WTC11 (cell line): ENCODE results near the gene ASCL2.

Experiments
- CREB1 ChIP-seq: sonication (generic); formaldehyde crosslinking; IDR thresholded peaks from 2 replicates; pipeline ENCODE4 v1.8.0; 2023; ENCODE audit warnings: mild to moderate bottlenecking, missing genetic modification reagents
- FOXP1 ChIP-seq: sonication (generic); formaldehyde crosslinking; IDR thresholded peaks from 2 replicates; pipeline ENCODE4 v1.8.0; 2022; ENCODE audit warnings: missing genetic modification reagents, mild to moderate bottlenecking, moderate library complexity, borderline replicate concordance
- GABPB1 ChIP-seq: sonication (generic); formaldehyde crosslinking; IDR thresholded peaks from 2 replicates; pipeline ENCODE4 v1.8.1; 2023; ENCODE audit warnings: mild to moderate bottlenecking, missing genetic modification reagents
- JAZF1 ChIP-seq: fragments of 250-450 bp; sonication (Bioruptor Pico); IDR thresholded peaks from 2 replicates; pipeline ENCODE4 v1.9.0; 2021; ENCODE audit warnings: moderate library complexity, mild to moderate bottlenecking, inconsistent platforms
- NR1H2 ChIP-seq: sonication (generic); formaldehyde crosslinking; IDR thresholded peaks from 2 replicates; pipeline ENCODE4 v1.9.0; 2021; ENCODE audit warnings: mild to moderate bottlenecking, moderate library complexity, missing genetic modification reagents
- RELA ChIP-seq: sonication (generic); formaldehyde crosslinking; IDR thresholded peaks from 2 replicates; pipeline ENCODE4 v1.8.1; 2022; ENCODE audit warnings: missing genetic modification reagents, mild to moderate bottlenecking, borderline replicate concordance
- TEAD4 ChIP-seq: sonication (generic); formaldehyde crosslinking; IDR thresholded peaks from 2 replicates; pipeline ENCODE4 v1.8.0; 2022; ENCODE audit warnings: mild to moderate bottlenecking, missing genetic modification reagents
- TF ChIP-seq, protein P1 (sequence below): sonication (generic); formaldehyde crosslinking; IDR thresholded peaks from 2 replicates; pipeline ENCODE4 v1.8.1; 2023; ENCODE audit warnings: mild to moderate bottlenecking, missing genetic modification reagents, moderate library complexity
- TF ChIP-seq, protein P2 (sequence below): fragments of 200-600 bp; IDR thresholded peaks from 2 replicates; pipeline ENCODE4 v1.8.0; 2022; ENCODE audit warnings: antibody characterized with exemption
- TF ChIP-seq, protein P3 (sequence below): sonication (generic); formaldehyde crosslinking; IDR thresholded peaks from 2 replicates; pipeline ENCODE4 v1.8.1; 2023; ENCODE audit warnings: mild to moderate bottlenecking, moderate library complexity, missing genetic modification reagents
- TF ChIP-seq, protein P4 (sequence below): sonication (generic); formaldehyde crosslinking; IDR thresholded peaks from 2 replicates; pipeline ENCODE4 v1.8.0; 2022; ENCODE audit warnings: mild to moderate bottlenecking, missing genetic modification reagents

DNA sequence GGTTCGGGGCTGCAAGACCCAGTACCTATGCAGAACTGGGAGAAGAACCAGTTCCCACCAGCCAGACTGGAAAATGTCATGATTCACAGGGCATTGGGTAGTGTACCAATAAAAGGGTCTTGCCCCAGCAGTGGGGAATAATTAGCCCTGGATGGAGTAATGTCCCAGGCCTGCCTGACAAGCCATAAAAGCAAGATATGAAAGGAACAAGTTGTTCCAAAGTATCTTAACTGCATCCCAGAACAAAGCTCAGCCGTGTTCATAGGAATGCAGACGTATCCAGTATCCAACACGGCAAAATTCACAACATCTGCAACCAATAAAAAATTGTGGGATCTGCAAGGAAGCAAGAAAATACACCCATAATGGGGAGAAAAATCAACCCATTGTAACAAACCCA, 47.9 kb downstream of the ASCL2 start:
- TF ChIP-seq, protein P1, sequence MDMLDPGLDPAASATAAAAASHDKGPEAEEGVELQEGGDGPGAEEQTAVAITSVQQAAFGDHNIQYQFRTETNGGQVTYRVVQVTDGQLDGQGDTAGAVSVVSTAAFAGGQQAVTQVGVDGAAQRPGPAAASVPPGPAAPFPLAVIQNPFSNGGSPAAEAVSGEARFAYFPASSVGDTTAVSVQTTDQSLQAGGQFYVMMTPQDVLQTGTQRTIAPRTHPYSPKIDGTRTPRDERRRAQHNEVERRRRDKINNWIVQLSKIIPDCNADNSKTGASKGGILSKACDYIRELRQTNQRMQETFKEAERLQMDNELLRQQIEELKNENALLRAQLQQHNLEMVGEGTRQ (CRISPR knock-in tag), result no peak
- no peak for TF ChIP-seq CREB1 (CRISPR knock-in tag)
- TF ChIP-seq, protein P2, sequence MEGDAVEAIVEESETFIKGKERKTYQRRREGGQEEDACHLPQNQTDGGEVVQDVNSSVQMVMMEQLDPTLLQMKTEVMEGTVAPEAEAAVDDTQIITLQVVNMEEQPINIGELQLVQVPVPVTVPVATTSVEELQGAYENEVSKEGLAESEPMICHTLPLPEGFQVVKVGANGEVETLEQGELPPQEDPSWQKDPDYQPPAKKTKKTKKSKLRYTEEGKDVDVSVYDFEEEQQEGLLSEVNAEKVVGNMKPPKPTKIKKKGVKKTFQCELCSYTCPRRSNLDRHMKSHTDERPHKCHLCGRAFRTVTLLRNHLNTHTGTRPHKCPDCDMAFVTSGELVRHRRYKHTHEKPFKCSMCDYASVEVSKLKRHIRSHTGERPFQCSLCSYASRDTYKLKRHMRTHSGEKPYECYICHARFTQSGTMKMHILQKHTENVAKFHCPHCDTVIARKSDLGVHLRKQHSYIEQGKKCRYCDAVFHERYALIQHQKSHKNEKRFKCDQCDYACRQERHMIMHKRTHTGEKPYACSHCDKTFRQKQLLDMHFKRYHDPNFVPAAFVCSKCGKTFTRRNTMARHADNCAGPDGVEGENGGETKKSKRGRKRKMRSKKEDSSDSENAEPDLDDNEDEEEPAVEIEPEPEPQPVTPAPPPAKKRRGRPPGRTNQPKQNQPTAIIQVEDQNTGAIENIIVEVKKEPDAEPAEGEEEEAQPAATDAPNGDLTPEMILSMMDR, result no peak
- TF ChIP-seq NR1H2 (CRISPR knock-in tag), result no peak
- TF ChIP-seq, protein P3, sequence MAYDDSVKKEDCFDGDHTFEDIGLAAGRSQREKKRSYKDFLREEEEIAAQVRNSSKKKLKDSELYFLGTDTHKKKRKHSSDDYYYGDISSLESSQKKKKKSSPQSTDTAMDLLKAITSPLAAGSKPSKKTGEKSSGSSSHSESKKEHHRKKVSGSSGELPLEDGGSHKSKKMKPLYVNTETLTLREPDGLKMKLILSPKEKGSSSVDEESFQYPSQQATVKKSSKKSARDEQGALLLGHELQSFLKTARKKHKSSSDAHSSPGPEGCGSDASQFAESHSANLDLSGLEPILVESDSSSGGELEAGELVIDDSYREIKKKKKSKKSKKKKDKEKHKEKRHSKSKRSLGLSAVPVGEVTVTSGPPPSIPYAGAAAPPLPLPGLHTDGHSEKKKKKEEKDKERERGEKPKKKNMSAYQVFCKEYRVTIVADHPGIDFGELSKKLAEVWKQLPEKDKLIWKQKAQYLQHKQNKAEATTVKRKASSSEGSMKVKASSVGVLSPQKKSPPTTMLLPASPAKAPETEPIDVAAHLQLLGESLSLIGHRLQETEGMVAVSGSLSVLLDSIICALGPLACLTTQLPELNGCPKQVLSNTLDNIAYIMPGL (CRISPR knock-in tag), result no peak
- TF ChIP-seq GABPB1 (CRISPR knock-in tag), result no peak
- no peak for TF ChIP-seq JAZF1 (CRISPR knock-in tag)
- TF ChIP-seq, protein P4, sequence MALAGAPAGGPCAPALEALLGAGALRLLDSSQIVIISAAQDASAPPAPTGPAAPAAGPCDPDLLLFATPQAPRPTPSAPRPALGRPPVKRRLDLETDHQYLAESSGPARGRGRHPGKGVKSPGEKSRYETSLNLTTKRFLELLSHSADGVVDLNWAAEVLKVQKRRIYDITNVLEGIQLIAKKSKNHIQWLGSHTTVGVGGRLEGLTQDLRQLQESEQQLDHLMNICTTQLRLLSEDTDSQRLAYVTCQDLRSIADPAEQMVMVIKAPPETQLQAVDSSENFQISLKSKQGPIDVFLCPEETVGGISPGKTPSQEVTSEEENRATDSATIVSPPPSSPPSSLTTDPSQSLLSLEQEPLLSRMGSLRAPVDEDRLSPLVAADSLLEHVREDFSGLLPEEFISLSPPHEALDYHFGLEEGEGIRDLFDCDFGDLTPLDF (CRISPR knock-in tag), result no peak
- no peak for TF ChIP-seq FOXP1
- TF ChIP-seq TEAD4 (CRISPR knock-in tag), result no peak
- no peak for TF ChIP-seq RELA (CRISPR knock-in tag)
